BE2C (cell line): Measurements from ENCODE around the gene TINCR.

Source experiments
- DNase-seq: peaks from one replicate; pipeline ENCODE4 v3.0.0-alpha.2; 2020
- H3K27me3 ChIP-seq: fragments of 250-450 bp; sonication (Bioruptor Pico); 2 replicates; pipeline ENCODE4 v1.5.1; 2020; ENCODE audit warnings: mild to moderate bottlenecking
- H3K36me3 ChIP-seq: fragments of 250-450 bp; sonication (Bioruptor Pico); 2 replicates; pipeline ENCODE4 v1.5.1; 2020; ENCODE audit warnings: mild to moderate bottlenecking
- H3K4me1 ChIP-seq: fragments of 250-450 bp; sonication (Bioruptor Pico); 2 replicates; pipeline ENCODE4 v1.5.1; 2020
- H3K4me3 ChIP-seq: 2 replicates; pipeline ENCODE4 v1.5.1; 2011; ENCODE audit warnings: low read depth, low read length
- H3K9me3 ChIP-seq: fragments of 250-450 bp; sonication (Bioruptor Pico); 2 replicates; pipeline ENCODE4 v1.5.1; 2020
- CTCF ChIP-seq: IDR thresholded peaks from 2 replicates; pipeline ENCODE4 v1.5.1; 2012; ENCODE audit warnings: mild to moderate bottlenecking, low read depth, low read length

Gene TINCR

GRCh38 chr19:5586300-5587070, 18.7 kb upstream of the TINCR start:
- TF ChIP-seq CTCF, result no peak
- no peak for DNase-seq
- Histone ChIP-seq H3K27me3 (no peaks in the 10 kb centered on the region), H3K36me3 (peaks cover 54% of the 10 kb centered on the region), H3K4me1 (no peaks in the 10 kb centered on the region; the same call in 1 of the 2 replicates), H3K9me3 (no peaks in the 10 kb centered on the region), H3K4me3 (no peak overlapping the region)

GRCh38 chr19:5585461-5586299, 17.9 kb upstream of the TINCR start:
- Histone ChIP-seq H3K36me3 (peaks cover 48% of the 10 kb centered on the region), H3K4me3 (no peak overlapping the region), H3K4me1 (no peaks in the 10 kb centered on the region; the same call in 1 of the 2 replicates), H3K9me3 (no peaks in the 10 kb centered on the region), H3K27me3 (no peaks in the 10 kb centered on the region)
- TF ChIP-seq CTCF, result no peak
- no peak for DNase-seq

- Histone ChIP-seq H3K4me3 (no peak overlapping the region), H3K27me3 (no peaks in the 10 kb centered on the region), H3K36me3 (no peaks in the 10 kb centered on the region), H3K4me1 (no peaks in the 10 kb centered on the region), H3K9me3 (no peaks in the 10 kb centered on the region)
- no peak for DNase-seq
- no peak for TF ChIP-seq CTCF
These were observed 12.4 kb upstream of the TINCR start for GRCh38 chr19:5580161-5580571.

GRCh38 chr19:5579697-5580096, 11.9 kb upstream of the TINCR start:
- H3K4me3 ChIP-seq, result no peak overlapping the region
- no peak for DNase-seq
- no peaks in the 10 kb centered on the region for H3K36me3 ChIP-seq
- no peaks in the 10 kb centered on the region for H3K27me3 ChIP-seq
- no peaks in the 10 kb centered on the region for H3K9me3 ChIP-seq
- H3K4me1 ChIP-seq, result no peaks in the 10 kb centered on the region
- TF ChIP-seq CTCF, result no peak

GRCh38 chr19:5579286-5579685, 11.5 kb upstream of the TINCR start:
- no peaks in the 10 kb centered on the region for H3K36me3 ChIP-seq
- no peak for TF ChIP-seq CTCF
- H3K4me1 ChIP-seq, result no peaks in the 10 kb centered on the region
- DNase-seq, result no peak
- no peaks in the 10 kb centered on the region for H3K27me3 ChIP-seq
- H3K4me3 ChIP-seq, result no peak overlapping the region
- H3K9me3 ChIP-seq, result no peaks in the 10 kb centered on the region
